Stimulated activated CD8-positive, alpha-beta memory T cell treated with anti-CD3 and anti-CD28 coated beads, Interleukin-7, amount 100 ng/mL, for 48 hours (primary cell): Measurements from ENCODE around the gene SLC2A13.
"Not testable (repeated sequence)": the region's sequence is repeated elsewhere in the genome, so short reads cannot be mapped to it uniquely, and the experiment has no call there.

Source experiments
- DNase-seq, 2 donors: peaks; one replicate each; pipeline ENCODE4 v3.0.0-alpha.2; 2020; ENCODE audit warnings: low read depth in 1 of 2; ENCODE audit errors: extremely low read depth in 1 of 2

Gene SLC2A13

DNA sequence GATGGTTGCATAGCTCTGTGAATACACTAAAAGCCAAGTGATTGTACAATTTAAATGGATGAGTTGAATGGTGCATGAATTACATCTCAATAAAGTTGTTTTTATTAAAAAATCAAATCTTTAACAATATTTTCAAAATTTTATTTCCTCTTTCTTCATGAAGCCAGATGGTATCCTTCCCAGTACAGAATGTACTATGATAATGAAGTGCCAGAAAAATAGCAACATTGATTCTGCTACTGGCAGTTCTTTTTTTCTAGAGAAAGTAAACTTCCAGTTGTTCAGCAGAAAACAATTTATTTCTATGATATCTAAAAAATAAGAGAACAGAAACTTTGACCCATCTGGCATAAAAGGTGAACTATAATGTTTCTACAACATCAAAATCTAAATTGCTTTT is 61.5 kb downstream of the SLC2A13 start:
- DNase-seq: no peak

DNA sequence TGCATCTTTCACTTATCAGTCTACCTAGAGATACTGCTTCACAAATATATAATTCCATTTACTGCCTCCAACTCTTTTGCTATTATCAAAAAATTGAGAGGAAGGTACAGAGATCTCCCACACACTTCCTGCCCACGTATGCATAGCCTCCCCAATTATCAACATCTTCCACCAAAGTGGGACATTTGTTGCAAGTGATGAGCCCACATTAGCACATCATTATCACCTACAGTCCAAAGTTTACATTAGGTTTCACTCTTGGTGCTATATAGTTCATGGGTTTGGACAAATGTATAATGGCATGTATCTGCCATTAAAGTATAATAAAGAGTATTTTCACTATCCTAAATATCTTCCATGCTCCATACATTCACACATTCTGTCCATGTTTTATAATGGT is 66.3 kb downstream of the SLC2A13 start:
- no peak for DNase-seq

DNA sequence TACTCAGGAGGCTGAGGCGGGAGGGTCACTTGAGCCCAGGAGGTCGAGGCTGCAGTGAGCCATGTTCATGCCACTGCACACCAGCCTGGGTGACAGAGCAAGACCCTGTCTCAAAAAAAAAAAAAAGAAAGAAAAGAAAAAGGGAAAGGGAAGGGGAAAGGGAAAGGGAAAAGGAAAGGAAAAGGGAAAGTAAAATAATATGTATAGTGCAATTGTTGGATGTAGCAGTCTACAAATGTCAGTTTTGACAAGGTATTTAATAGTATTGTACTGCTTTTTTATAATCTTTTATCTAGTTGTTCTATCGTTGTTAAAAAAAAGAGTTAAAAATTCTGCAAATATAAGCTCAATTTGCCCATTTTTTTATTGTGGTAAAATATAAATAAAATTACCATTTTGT is 67.3 kb downstream of the SLC2A13 start:
- no peak for DNase-seq

DNA sequence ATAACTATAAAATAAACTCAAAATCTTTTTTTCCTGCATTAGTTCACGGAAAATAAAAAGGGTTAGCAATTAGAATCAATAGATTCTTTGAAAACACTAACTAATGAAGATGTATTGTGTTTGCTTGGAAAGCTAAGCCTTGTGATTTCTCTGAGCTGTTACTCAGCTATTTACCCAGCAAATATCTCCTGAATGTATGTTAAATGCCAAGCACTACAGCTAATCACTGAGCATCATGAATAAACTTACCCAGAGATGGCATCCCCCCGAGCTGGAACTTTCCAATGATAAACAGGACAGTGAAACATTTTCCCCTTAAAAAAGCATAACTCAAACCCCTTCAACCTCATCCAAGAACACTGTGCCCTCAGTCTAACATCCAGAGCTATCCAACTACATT is 71.2 kb downstream of the SLC2A13 start:
- no peak for DNase-seq

DNA sequence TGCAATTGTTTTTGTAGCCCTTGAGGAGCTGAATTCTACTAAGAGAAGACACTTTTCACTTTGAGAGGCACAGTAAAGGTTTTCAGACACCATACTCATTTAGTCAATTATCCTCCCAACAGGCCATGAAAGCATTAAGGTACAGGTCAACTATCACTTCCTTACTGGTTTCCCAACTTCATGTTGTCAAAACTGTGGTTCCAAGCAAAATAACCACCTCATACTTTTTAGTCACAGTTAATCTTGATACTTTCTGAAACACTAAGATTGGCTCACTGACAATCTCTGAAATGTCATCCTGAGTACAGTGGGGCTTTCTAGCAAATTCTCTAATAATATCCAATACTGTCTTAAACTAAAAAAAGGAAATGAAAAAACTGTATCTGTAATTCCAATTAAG is 71.7 kb downstream of the SLC2A13 start:
- no peak for DNase-seq

DNA sequence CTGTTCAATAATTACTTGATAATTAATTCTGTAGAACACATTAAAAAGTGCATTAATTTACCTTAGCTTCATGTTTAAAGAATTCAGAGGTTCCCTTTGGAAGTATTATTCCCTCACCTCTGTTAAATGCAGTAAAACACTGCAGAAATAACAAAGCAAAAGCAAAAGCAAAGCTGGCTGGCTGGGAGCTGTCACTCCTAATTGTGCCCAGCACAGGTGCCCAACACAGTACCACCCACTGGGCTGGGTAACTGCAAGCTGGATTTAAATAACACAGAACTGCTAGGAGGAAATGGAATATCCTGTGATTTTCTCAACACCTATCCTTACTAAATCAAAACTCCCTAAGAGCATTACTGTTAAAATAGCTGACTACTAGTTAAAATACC is 72.6 kb downstream of the SLC2A13 start:
- DNase-seq: no peak

DNA sequence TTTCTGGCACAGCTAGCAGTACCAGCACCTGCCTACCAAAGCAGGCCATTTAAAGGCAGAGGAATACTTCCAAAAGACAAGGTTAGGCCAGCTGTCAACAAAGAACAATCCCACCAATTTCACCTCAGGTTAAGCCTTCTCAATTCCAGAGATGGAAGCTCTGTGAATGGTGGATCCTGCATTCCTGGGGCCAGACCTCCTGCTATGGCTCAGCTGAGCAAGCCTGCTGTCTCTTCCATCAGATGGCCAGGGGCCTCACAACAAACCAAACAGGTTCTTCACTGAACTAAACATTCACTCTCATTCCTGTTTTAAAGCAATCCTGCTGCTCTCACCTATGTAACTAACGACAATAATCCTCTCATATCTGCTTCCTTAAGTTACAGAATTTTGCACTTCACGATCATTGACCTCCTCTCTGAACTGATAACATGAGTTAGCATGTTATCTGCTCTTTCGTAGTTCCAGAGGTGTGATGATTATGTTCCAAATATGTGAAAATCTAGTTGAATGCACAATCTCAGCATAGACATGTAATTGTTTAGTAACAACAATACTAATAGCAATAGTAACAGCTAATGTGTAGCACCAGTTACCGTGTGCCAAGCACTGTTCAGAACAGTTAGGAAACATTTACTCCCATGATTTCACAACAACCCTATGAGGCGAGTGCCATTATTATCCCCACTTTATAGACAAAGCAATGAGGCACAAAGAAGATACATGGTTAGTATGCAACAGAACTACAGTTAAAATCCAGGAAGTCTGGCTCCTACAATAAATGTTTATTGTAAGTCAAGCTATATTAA is 73.2 kb downstream of the SLC2A13 start:
- no peak for DNase-seq

DNA sequence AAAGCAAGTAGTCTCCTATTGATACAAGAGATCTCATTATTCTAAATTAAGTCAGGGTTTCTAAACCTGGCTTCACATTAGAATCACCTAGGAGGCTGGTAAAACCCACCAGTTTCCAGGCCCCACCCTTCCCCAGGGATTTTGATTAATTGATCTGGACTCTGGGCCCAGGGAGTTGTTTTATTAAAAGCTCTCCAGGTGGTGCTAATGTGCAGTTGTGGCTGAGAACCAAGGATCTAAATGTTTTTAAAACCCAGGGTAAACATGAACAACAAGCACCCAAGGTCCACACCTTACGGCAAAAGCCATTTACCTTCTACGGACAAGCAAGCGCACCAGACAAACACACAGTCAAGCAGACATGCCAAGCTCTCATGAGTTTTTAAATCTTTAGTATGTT is 73.9 kb downstream of the SLC2A13 start:
- DNase-seq: no peak

DNA sequence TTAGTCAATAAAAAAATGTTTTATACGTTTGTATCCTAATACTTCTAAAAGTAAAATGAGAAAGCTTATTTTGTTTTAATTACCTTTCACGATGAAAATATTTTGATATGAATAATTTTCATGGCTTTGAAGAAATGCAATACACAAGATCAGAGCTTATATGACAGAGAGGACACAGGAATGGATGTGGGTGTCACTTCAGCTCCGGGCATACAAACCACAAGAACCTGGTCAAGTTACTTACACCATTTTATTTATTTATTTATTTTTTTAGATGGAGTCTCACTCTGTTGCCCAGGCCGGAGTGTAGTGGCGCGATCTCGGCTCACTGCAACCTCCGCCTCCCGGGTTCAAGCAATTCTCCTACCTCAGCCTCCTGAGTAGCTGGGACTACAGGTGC is 74.9 kb downstream of the SLC2A13 start:
- DNase-seq: not testable (repeated sequence)

DNA sequence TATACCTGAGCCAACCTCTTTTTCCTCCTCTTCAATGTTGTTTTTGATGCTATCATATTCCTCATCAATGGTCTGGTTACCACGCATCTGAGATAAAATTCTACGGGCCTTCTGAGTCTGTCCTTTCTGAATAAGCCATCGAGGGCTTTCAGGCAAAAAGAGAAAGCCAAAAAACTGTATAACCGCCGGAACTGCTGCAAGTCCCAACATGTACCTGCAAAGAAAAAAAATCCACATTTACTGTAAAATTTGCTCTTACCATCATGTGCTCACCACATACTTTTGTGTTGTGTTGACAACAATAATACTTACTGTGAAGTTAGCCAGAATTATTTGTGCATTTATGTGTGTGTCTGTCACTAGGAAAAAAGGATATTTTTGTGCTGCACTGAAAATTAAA is 77.6 kb downstream of the SLC2A13 start:
- no peak for DNase-seq

DNA sequence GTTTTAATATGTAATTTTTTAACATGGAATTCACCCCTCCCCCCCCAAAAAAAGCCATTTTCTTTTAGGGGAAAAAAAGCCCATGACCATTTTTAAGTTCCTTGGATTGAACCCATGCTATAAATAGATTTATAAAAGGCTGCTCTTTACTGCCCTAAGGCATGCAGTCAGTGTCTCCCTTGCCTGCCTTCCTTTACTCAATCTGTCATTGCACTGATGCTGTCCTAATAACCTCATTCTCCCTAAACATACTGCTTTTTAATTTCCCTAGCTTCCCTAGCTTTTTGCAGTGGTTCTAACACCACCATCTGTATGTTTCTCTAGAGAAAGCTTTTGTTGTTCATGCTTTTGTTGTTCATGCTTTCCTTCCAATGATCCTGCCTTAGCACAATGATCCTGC is 83.0 kb downstream of the SLC2A13 start:
- no peak for DNase-seq

DNA sequence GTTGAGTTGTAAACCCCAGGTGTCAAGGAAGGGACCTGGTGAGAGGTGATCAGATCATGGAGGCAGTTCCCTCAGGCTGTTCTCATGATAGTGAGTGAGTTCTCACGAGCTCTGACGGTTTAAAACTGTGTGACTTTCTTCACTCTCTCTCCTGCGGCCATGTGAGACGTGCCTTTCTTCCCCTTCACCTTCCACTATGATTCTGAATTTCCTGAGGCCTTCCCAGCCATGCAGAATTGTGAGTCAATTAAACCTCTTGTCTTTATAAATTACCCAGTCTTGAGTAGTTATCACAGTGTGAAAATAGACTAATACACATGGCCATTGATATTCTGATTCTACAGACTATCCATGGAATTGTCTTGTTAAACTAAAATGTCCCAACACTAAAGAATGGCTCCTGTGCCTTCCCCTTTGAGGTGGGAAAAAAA is 85.6 kb downstream of the SLC2A13 start:
- DNase-seq: no peak

DNA sequence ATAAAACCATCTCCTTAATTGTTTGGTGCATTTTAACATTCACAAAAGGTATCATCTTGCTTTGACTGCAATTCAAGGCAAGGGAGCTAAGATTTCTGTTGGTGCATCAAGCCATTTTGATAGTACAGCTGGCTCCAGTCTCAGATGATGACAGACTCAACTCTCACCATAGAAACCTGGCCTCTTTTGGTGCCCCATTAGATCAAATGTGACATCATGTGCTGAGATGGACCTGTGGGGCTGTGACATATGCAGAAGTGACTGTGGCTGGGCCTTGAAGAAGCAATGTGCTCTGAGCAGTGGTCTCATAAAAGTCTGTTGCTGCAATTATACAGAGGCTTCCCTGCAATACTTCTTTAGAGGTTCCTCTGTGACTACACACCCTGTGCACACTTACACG is 88.4 kb downstream of the SLC2A13 start:
- DNase-seq: no peak

DNA sequence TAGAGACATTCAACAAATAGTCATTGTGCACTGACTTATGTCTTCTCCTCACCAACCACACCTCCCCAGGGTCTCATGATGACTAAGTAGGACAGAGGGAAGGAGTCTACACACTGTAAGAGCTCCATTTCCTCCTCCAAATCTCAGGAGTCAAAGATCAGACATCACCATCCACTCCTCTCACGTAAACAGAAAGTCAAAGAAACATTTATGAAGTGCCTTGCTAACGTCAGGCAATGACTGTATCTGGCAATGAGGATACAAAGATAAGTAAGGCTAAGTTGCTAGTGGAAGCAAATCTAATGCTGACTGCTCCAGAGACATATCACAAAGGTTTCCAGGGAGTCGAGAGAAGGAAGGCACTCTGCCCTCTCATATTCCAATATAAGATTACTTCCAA is 88.9 kb downstream of the SLC2A13 start:
- no peak for DNase-seq

DNA sequence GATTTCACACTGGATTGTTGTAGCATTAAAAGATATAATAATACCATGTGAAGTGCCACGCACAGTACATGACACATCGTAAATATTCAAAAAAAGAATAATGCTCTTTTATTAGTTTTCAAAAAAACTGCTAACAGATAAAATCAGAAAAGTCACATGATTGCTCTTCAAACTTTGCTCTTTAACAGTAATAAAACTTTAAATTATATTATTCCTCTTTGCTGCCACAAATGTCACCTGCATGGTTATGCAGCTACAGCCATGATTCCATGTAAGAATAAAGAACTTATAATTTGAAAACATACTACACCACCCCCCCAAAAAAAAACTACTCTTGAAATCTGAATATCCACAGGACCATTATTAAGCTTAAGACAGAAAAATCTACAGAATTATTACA is 90.0 kb downstream of the SLC2A13 start:
- DNase-seq: no peak

DNA sequence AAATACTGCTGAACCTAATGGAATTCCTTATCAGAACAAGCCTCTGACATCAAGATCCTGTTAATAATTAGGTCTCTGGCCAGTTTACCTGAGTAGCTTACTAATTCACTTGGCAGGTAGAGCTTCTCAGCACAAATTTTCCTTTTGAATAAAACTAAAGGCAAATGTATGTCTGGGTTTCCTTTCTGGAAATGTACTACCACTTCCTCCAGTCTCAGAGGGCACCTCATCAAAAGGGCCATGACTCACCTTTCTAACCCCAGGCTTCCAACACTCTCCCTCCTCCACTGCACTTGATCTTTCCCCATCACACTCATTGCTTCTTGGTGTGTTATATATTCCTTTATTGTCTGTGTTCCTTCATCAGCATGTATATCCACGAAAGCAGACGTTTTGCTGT is 90.5 kb downstream of the SLC2A13 start:
- no peak for DNase-seq

DNA sequence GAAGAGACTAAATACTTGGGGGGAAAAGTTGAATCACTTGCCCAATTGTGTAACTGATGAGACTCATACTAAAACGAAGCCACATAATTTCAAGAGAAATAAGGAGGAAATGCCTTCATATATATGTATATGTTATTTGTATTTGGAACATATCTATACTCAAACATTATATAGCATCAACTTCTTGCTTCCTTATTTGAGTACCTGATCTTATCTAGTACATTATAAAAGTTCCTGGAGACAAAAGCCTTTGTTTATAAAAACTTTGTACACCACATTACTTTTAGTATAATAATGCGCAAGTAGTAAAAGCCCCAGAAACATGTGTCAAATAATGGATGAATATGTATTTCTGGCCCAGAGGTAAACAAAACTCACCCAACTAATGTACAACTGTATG is 92.0 kb downstream of the SLC2A13 start:
- no peak for DNase-seq

DNA sequence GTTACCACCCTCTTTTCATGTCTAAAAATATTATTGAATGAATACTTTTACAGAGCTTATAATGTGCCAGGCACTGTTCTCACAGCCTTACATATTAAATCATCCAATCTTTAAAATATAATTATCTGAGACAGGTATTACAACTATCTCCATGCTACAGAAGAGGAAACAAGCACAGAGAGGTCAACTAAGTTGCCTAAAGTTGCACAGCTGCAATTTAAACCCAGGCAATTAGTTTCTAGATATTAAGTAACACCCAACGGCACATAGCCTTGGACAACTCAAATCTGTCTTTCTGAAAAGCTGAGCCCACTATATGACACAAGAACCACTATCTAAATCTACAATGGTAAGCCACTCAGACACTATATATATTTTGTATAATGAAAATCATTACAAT is 92.6 kb downstream of the SLC2A13 start:
- DNase-seq: no peak

DNA sequence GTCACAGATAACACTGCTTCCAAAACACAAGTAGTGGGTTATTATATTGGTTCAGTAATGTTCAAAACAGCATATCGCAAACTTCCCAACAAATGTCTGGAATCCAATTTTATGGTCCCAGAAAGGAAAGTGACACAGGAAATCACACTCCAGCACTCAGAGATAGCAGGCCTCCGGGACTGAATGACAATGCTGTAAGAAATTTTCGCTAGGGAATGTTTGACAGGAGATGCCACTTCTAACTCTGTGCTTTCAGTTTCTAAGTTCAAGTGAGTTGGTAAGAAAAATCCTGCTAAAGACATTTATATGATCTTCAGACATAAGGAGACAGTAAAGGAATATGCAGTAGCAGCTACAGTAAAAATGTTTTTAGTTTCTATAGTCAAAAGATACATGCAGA is 93.2 kb downstream of the SLC2A13 start:
- DNase-seq: no peak

DNA sequence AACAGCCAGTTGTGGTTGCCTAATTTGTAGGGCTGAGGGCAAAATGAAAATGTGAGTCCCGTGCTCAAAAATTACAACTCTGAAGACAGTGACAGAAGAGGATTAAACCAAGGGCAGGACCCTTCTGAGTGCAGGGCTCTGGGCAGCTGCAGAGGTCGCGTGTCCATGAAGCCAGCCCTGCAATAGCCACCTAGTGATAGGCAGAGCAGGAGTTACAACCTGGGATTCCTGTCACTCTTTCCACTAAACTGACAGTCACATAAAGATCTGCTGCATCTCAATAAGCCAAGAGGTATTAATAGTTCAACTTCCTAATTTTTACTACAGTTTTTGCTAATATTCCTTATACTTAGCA is 94.1 kb downstream of the SLC2A13 start:
- no peak for DNase-seq

DNA sequence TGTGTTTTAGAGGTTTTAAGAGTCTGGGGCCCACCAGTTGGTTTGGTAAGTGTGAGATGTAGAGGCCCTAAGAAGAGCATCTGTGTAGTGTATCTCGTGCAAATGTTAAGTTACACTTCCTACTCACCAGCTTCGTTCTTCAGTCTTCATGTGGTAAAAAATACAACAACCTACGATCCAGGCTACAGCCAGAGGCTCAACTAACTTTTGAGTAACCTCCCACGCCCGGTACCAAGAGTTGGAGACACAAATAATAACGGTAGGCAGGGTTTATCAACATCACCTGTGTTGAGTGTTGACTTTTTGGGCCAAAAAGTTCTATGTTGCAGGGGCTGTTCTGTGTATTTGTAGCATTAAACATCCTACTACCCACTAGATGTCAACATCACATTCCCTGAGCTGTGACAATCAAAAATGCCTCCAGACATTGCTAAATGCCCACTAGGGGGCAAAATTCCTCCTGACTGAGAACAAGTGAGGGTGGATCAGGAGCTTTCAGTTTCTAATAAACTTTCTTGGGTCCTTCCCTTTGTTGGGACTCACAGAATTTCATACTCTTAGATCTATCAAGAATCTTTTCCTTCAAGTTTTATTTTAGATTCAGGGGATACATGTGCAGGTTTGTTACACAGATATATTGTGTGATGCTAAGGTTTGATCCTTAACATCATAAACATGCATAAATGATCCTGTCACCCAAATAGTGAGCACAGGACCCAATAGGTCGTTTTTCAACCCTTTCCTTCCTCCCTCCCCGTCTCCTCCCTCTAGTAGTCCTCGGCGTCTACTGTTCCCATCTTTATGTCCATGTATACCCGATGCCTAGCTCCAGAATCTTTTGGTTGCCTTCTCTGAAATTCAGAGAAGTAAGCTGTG is 94.7 kb downstream of the SLC2A13 start:
- DNase-seq: peak in 1 of 2 donors; percentile 23
